Activated naive CD4-positive, alpha-beta T cell treated with anti-CD3 and anti-CD28 coated beads for 36 hours (primary cell): ENCODE measurements around the gene LSM14B. TPM values are rescaled to one million over a fixed set of nuclear protein-coding genes. Genes with fewer than 3 reads are reported as not detected.

Experiments used
- CTCF ChIA-PET: fragments of 350-600 bp; sonication (Branson Sonifier 250); formaldehyde crosslinking; loops from one replicate; lab custom pipeline; 2021; ENCODE audit warnings: antibody characterized with exemption; lab: Charles Lee
- DNase-seq: peaks from one replicate; pipeline ENCODE4 v3.0.0-alpha.2; 2020
- H3K27ac Mint-ChIP-seq: one replicate; pipeline ENCODE4 v1.8.0; 2021; ENCODE audit warnings: mild to moderate bottlenecking, mixed read lengths
- H3K27me3 Mint-ChIP-seq: one replicate; pipeline ENCODE4 v1.8.0; 2021; ENCODE audit warnings: low read depth, mixed read lengths
- H3K36me3 Mint-ChIP-seq: one replicate; pipeline ENCODE4 v1.8.0; 2021; ENCODE audit warnings: low read depth, mixed read lengths
- H3K4me1 Mint-ChIP-seq: one replicate; pipeline ENCODE4 v1.8.0; 2021; ENCODE audit warnings: low read depth, mixed read lengths
- H3K4me3 Mint-ChIP-seq: one replicate; pipeline ENCODE4 v1.8.0; 2021; ENCODE audit warnings: mild to moderate bottlenecking, moderate library complexity, mixed read lengths
- H3K9me3 Mint-ChIP-seq: one replicate; pipeline ENCODE4 v1.8.0; 2021; ENCODE audit warnings: mixed read lengths
- intact Hi-C: fragments of 100-400 bp; cut with micrococcal nuclease; formaldehyde crosslinking; loops from one replicate; pipeline ENCODE4 v1.15.1; 2023
- total RNA-seq, 2 experiments: library from RNA; stranded (reverse); gene quantifications; one replicate each; pipeline ENCODE4 v1.2.3, GENCODE V29; 2021

Gene LSM14B
- total RNA-seq, 2 experiments from 2014 or later = 29.6 to 33.3 TPM

DNA sequence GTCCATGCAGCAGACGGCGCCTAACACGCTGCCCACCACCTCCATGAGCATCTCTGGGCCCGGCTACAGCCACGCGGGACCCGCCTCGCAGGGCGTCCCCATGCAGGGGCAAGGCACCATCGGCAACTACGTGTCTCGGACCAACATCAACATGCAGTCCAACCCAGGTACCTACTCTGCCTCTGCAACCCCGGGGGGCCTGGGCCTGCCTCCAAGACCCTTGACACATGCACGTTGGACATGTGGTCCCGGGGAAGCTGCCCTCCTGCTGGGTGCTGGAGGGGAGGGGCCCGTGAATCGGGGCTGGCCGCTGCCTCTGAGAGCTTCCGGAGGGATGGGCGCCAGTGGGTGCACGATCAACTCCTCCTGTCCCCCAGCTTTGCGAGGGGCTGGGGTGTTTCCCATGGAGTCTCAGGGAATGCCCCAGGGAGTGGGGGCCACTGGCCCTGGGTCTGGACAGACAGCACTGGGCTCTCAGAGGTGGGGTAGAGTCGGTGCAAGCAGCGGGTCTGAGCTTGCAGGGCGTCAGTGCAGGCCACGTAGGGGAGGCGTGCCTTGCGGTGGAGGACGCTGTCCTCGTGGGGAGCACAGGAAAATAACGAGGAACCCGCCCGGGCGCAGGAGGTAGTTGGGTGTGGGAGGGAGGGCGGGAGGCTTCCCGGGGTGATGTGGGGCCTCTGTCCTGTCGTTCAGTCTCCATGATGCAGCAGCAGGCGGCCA is 40.6 kb downstream of the LSM14B start:
- peaks cover 10% of the 10 kb centered on the region for H3K36me3 Mint-ChIP-seq
- no peaks in the 10 kb centered on the region for H3K9me3 Mint-ChIP-seq
- intact Hi-C loops = no loop called here
- H3K4me1 Mint-ChIP-seq = peaks cover 5% of the 10 kb centered on the region
- CTCF ChIA-PET = no interaction called here
- no peaks in the 10 kb centered on the region for H3K27me3 Mint-ChIP-seq
- no peak for DNase-seq
- no peak overlapping the region for H3K4me3 Mint-ChIP-seq
- no peak overlapping the region for H3K27ac Mint-ChIP-seq

DNA sequence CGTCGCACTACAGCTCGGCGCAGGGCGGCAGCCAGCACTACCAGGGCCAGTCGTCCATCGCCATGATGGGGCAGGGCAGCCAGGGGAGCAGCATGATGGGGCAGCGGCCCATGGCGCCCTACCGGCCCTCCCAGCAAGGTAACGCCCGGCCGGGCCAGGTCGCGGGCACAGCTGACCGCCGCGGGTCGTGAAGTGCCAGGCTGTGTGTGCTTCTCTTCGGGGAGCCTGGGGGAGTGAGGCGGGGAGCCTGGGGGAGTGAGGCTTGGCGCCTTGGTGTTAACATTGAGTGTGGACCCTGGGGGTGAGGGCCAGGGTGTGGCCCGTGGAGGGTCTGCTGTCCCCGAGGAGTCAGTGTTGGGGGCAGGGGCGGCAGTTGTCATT is 41.2 kb downstream of the LSM14B start:
- CTCF ChIA-PET = no interaction called here
- no peak overlapping the region for H3K27ac Mint-ChIP-seq
- no peaks in the 10 kb centered on the region for H3K27me3 Mint-ChIP-seq
- H3K9me3 Mint-ChIP-seq = no peaks in the 10 kb centered on the region
- peaks cover 5% of the 10 kb centered on the region for H3K4me1 Mint-ChIP-seq
- peaks cover 14% of the 10 kb centered on the region for H3K36me3 Mint-ChIP-seq
- H3K4me3 Mint-ChIP-seq = no peak overlapping the region
- no peak for DNase-seq
- intact Hi-C loops = no loop called here

DNA sequence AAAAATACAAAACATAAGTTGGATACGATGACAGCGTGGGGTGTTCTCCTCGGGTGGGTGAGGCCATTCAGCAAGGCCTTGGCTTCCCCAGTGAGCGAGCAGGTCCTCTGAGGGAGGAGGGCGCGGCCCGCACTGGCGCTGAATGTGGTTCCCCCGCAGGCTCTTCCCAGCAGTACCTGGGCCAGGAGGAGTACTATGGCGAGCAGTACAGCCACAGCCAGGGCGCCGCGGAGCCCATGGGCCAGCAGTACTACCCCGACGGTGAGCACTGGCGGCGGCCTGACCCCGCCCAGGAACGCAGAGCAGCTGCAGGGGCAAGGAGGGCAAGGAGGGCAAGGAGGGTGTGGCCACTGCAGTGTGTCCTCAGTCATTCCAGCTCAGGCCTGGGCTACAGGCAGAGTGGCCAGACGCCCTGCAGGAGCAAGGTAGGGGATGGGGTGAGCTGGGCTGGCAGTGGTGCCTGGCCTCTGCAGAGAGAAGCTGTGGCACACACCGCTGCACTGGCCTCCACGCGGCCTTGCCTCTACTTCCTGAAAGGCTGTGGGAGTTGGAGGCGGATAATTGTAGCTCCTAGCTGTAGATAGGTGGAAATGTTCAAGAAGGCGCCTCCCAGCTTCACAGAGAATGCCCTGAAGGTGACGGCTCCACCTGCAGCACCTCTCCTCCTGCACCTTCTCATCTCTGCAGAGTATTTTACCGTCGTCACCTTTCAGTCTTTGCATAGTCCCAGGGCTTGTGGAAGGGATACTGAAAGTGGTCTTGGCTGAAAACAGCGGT is 41.9 kb downstream of the LSM14B start:
- Mint-ChIP-seq H3K4me3 (no peak overlapping the region), H3K9me3 (no peaks in the 10 kb centered on the region), H3K27ac (no peak overlapping the region), H3K36me3 (peaks cover 14% of the 10 kb centered on the region), H3K4me1 (peaks cover 5% of the 10 kb centered on the region), H3K27me3 (no peaks in the 10 kb centered on the region)
- intact Hi-C loops = no loop called here
- DNase-seq = no peak
- CTCF ChIA-PET = no interaction called here

DNA sequence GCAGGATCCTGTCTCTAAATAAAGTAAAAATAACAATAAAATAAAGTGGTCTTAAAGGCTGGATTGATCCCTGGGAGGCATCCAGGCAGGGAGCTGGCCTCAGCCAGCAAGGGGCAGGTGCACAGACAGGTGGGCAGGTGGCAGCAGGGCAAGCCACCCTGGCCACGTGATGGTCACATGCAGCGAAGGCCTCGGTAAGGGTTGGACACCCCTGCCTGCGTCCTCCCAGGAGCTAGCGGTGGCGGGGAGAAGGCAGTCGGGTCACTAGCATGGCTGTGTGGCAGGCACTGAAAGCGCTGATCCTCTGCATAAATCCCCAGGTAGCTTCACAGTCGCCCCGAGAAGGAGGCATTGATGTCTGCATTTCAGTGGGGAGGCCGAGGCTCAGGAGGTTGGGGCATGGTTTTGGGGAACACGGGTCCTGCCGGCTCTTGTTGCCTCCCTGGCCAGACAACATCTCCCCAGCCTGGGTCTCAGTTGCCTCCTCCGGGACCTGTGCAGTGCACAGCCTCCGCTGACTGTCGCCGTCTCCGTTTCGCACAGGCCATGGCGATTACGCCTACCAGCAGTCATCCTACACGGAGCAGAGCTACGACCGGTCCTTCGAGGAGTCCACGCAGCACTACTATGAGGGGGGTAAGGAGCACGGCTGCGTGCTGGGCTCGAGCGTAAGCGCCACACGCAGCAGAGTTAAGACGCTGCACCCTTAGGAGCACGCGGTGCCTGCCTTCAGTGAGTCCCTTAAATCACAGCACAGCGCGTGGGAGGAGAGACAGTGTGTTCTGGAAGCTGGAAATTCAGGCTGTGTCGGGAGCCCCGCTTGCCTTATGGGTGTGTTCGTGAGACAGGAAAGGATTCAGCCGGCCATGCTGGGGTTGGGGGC is 42.8 kb downstream of the LSM14B start:
- Mint-ChIP-seq H3K4me3 (no peak overlapping the region), H3K27me3 (no peaks in the 10 kb centered on the region), H3K4me1 (no peaks in the 10 kb centered on the region), H3K36me3 (peaks cover 14% of the 10 kb centered on the region), H3K9me3 (no peaks in the 10 kb centered on the region), H3K27ac (no peak overlapping the region)
- intact Hi-C loops = no loop called here
- no peak for DNase-seq
- CTCF ChIA-PET = no interaction called here

DNA sequence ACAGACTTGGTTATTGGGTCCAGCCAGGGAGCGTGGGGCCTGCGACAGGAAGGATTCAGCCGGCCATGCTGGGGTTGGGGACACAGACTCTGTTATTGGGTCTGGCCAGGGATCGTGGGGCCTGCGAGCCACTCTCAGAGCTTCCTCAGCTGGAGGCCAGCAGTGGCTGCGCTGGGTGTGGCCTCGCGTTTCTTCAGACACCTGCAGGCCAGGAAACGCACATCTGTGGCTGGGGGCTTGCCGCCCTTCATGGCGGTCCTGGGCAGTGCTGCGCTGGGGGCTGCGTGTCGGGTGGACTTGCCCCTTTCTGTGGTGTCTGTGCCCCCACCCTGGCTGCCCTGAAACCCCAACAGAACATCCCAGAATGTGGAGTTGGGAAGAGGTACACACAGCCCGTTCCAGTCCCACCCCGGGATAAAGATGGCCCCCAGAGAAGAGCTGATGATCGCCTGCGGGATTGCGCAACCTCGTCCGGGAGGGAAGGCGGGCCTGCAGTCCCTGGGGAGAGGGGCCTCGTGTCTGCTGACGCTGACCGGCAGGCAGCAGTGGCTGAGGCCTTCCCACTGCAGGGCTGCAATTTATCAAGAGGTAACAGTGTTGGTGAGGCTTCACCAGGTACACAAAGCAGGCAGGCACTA is 43.6 kb downstream of the LSM14B start:
- CTCF ChIA-PET = interaction anchor here (1.2 kb wide), 1 partner anchor 16 kb away, joined by 4 read pairs; no protein-coding TSS in a partner anchor
- H3K9me3 Mint-ChIP-seq = no peaks in the 10 kb centered on the region
- no peaks in the 10 kb centered on the region for H3K4me1 Mint-ChIP-seq
- peaks cover 14% of the 10 kb centered on the region for H3K36me3 Mint-ChIP-seq
- intact Hi-C loops = no loop called here
- H3K27me3 Mint-ChIP-seq = no peaks in the 10 kb centered on the region
- no peak overlapping the region for H3K4me3 Mint-ChIP-seq
- no peak for DNase-seq
- H3K27ac Mint-ChIP-seq = no peak overlapping the region

DNA sequence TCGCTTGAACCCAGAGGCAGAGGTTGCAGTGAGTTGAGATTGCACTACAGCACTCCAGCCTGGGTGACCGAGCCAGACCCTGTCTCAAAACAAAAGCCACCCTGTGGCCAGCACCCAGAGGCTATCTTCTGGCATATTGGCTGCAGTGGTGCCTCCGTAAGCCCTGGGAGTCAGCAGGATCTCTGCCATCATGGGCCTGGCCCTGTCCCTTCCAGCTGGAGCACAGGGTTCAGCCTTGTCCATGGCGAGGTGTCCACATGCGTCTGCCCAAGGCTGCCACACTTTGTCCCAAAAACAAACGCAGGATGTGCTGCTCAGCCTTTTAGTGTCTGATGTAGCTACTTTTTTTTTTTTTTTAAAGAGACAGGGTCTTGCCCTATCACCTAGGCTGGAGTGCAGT is 45.2 kb downstream of the LSM14B start:
- H3K9me3 Mint-ChIP-seq = no peaks in the 10 kb centered on the region
- intact Hi-C loops = no loop called here
- CTCF ChIA-PET = interaction anchor here (0.6 to 1.2 kb wide), 2 partner anchors 18 to 119 kb away, joined by 4 read pairs; no protein-coding TSS in a partner anchor
- no peak overlapping the region for H3K27ac Mint-ChIP-seq
- H3K4me1 Mint-ChIP-seq = no peaks in the 10 kb centered on the region
- no peaks in the 10 kb centered on the region for H3K27me3 Mint-ChIP-seq
- DNase-seq = no peak
- no peak overlapping the region for H3K4me3 Mint-ChIP-seq
- peaks cover 14% of the 10 kb centered on the region for H3K36me3 Mint-ChIP-seq

DNA sequence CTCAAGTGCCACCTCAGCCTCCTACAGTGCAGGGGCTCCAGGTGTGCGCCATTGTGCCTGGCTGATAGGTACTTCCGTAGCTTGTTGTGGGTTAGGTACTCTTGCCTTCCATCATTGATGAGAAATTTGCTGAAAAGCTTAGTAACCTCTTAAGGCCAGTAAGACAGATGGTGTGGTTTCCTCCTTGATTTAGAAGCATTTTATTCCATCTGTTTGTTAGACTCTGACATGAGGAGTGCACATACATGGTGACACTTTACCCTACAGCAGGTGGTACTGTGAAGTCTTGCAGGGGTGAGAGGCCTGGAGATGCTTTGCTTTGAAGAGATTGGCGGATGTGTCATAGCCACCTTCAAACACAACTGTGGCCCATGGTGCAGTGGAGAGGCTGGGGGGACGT is 45.8 kb downstream of the LSM14B start:
- no peak overlapping the region for H3K27ac Mint-ChIP-seq
- H3K4me3 Mint-ChIP-seq = no peak overlapping the region
- CTCF ChIA-PET = no interaction called here
- H3K4me1 Mint-ChIP-seq = no peaks in the 10 kb centered on the region
- intact Hi-C loops = no loop called here
- H3K27me3 Mint-ChIP-seq = no peaks in the 10 kb centered on the region
- peaks cover 14% of the 10 kb centered on the region for H3K36me3 Mint-ChIP-seq
- no peak for DNase-seq
- no peaks in the 10 kb centered on the region for H3K9me3 Mint-ChIP-seq

DNA sequence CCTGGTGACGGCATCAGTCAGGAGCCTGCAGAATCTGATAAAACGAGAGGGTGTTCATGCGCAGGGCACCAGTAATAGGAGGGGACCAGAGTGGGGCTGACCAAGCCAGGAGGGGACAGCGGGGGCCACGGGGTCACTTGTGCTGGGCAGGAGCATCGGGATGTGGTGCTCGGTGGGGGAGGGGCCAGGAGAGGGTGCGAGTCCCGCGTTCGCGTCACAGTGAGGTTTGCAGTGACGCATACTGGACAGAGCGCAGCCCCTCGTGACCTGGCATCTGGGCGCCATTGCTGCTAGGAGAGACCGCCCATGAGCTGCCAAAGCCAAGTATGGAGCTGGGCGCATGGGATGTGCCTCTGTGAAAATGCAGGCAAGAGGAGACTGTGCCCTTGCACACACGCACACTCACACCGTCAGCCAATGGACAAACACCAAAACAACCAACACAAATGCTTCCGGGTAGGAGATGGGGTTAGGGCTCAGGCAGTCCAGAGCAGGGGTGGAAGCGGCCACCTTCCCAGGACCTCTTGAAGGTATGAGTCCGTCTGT is 46.7 kb downstream of the LSM14B start:
- Mint-ChIP-seq H3K36me3 (peaks cover 13% of the 10 kb centered on the region), H3K27me3 (no peaks in the 10 kb centered on the region), H3K4me3 (no peak overlapping the region), H3K27ac (no peak overlapping the region), H3K9me3 (no peaks in the 10 kb centered on the region), H3K4me1 (no peaks in the 10 kb centered on the region)
- DNase-seq = no peak
- CTCF ChIA-PET = no interaction called here
- intact Hi-C loops = no loop called here

DNA sequence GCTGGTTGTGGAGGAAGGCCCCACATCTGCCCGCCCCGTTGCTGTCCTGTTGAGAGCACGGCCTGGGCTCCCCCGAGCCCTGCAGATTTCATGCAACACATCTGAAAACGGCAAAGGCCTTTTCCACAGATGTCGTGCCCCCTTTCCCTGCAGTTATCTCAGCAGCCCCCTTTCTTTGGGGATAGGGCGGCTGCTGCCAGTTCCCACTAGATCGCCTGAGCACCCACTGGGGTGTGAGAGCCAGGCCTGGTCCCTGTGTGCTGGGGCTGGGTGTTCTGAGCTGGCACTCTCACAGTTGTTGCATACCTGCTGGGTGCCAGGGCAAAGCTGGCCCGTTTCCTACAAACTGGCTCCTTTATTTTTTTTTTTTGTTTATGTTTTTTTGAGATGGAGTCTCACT is 48.3 kb downstream of the LSM14B start:
- Mint-ChIP-seq H3K36me3 (peaks cover 14% of the 10 kb centered on the region), H3K27me3 (no peaks in the 10 kb centered on the region), H3K4me1 (no peaks in the 10 kb centered on the region), H3K27ac (no peak overlapping the region), H3K4me3 (no peak overlapping the region), H3K9me3 (no peaks in the 10 kb centered on the region)
- CTCF ChIA-PET = no interaction called here
- intact Hi-C loops = no loop called here
- DNase-seq = no peak

DNA sequence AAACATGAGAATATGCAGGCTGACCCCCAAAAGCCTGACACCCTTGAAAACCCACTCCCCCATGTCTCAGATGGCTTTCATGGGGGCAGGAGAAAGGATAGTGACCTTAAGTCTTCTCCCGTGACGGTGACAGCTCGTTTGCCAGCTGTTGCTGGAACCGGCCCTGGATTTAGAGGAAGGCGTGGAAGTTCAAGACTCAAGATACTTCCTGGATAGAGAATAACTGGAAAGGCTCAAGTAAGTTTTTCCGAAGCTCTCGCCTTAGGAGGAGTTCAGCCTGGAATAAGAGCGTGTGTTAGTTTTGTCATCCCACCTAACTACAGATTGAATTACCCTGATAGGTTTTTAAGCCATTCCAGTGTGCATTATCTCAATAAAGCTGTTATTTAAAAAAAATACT is 49.0 kb downstream of the LSM14B start:
- Mint-ChIP-seq H3K4me3 (no peak overlapping the region), H3K27me3 (no peaks in the 10 kb centered on the region), H3K27ac (no peak overlapping the region), H3K4me1 (no peaks in the 10 kb centered on the region), H3K9me3 (no peaks in the 10 kb centered on the region), H3K36me3 (peaks cover 13% of the 10 kb centered on the region)
- intact Hi-C loops = no loop called here
- CTCF ChIA-PET = no interaction called here
- DNase-seq = no peak

DNA sequence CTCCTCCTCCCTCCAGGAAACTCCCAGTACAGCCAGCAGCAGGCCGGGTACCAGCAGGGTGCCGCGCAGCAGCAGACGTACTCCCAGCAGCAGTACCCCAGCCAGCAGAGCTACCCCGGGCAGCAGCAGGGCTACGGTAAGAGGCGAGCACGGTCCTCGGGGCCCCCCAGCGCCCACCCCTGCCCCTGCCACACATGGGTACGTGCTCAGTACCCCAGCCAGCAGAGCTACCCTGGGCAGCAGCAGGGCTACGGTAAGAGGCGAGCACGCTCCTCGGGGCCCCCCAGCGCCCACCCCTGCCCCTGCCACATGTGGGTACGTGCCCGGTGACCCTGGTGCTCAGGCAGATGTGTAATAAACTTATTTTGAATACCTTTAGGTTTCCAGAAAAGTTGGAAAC is 50.4 kb downstream of the LSM14B start:
- Mint-ChIP-seq H3K9me3 (no peaks in the 10 kb centered on the region), H3K27me3 (no peaks in the 10 kb centered on the region), H3K4me1 (no peaks in the 10 kb centered on the region), H3K27ac (no peak overlapping the region), H3K36me3 (peaks cover 11% of the 10 kb centered on the region), H3K4me3 (no peak overlapping the region)
- DNase-seq = no peak
- CTCF ChIA-PET = interaction anchor here (1.6 kb wide), 1 partner anchor 16 kb away, joined by 5 read pairs; no protein-coding TSS in a partner anchor
- intact Hi-C loops = no loop called here
